Measurements from ENCODE around the gene PRICKLE1. TPM values are rescaled to one million over a fixed set of nuclear protein-coding genes. Genes with fewer than 3 reads are reported as not detected.
A peak's percentile ranks its signal among the peaks of the same experiment; 100 is the strongest.

PRICKLE1 gene
- total and polyA plus RNA-seq, 9 of the 15 experiments (the other 6 are each of a cell fraction or from before 2014, with no cell fraction given) = 0.22 to 0.85 (median 0.31) TPM

GRCh38 chr12:42590330-42590934 is 886 bp upstream of the PRICKLE1 start:
- H3K79me2 ChIP-seq (ENCODE audit: control insufficient read depth, insufficient read depth, low read length) = no peaks in the 10 kb centered on the region
- H3K9me1 ChIP-seq (ENCODE audit: control insufficient read depth, insufficient read depth, low read length) = no peaks in the 10 kb centered on the region
- CTCF ChIA-PET (ENCODE audit: low intra/inter-chr PET ratio) = no interaction called here
- FAIRE-seq (no peak), ATAC-seq (peak; percentile 12; the same call in 2 of the 3 replicates), DNase-seq (ENCODE audit: extremely low read depth in 1 of 4, low spot score in 3 of 4) (no peak)
- H3K4me2 ChIP-seq (ENCODE audit: insufficient read depth, low read length) = peak overlapping the region; percentile 44
- peak overlapping the region; percentile 52 for H2AFZ ChIP-seq (ENCODE audit: low read depth, low read length)
- intact Hi-C loops (cut with micrococcal nuclease) = no loop called here
- no peak overlapping the region for H3K27ac ChIP-seq (ENCODE audit: extremely low read depth, low read depth, low read length)
- H3K9ac ChIP-seq (ENCODE audit: insufficient read depth in 1 of 2, low read depth in 2 of 2, low read length in 2 of 2) = peak overlapping the region in 1 of 2 experiments; percentile 24; a peak in 1 of 4 replicates
- no peaks in the 10 kb centered on the region for H4K20me1 ChIP-seq (replicated peaks; ENCODE audit: control insufficient read depth, insufficient read depth, low read length)
- no peak overlapping the region for H3K4me3 ChIP-seq
- WGBS (ENCODE audit: insufficient coverage, low coverage, missing lambda C conversion rate) = 16% methylated on average over 22 of the region's 25 CpGs
- BruUV-seq (replicated peaks) = no TSS peak
- peaks cover 3 to 12% of the 10 kb centered on the region in 2 experiments; a peak in 2 of 5 replicates for H3K4me1 ChIP-seq (replicated peaks in 1 of 2; ENCODE audit: control insufficient read depth in 2 of 2, insufficient read depth in 2 of 2, low read length in 2 of 2)
- H3K36me3 ChIP-seq (ENCODE audit: control insufficient read depth, insufficient read depth, low read length) = no peaks in the 10 kb centered on the region
- no peaks in the 10 kb centered on the region for H3K9me3 ChIP-seq (replicated peaks; ENCODE audit: control insufficient read depth, insufficient read depth, low read depth, low read length)
- POLR2A ChIA-PET = interaction anchor here (0.9 kb wide), 1 partner anchor 12 kb away, joined by 3 read pairs; no protein-coding TSS in a partner anchor
- H3K27me3 ChIP-seq (ENCODE audit: control insufficient read depth in 2 of 2, insufficient read depth in 2 of 2, low read length in 2 of 2) = peaks cover 21 to 36% of the 10 kb centered on the region in 2 experiments; a peak in 4 of 5 replicates
- in situ Hi-C loops (cut with MboI) = no loop called here
- TF ChIP-seq ZNF444 (CRISPR knock-in tag; IDR thresholded peaks at IDR 0.05) = no peak
- TF ChIP-seq GATAD2B (IDR thresholded peaks at IDR 0.05; ENCODE audit: borderline replicate concordance) = no peak
- no peak for TF ChIP-seq ATF7 (IDR thresholded peaks at IDR 0.05)
- no peak for TF ChIP-seq BMI1 (IDR thresholded peaks at IDR 0.05; ENCODE audit: low read length)
- TF ChIP-seq BDP1 (IDR thresholded peaks at IDR 0.05; ENCODE audit: insufficient read depth, insufficient read length) = no peak
- no peak for TF ChIP-seq RHOXF2B (CRISPR knock-in tag; conservative IDR thresholded peaks at IDR 0.05)
- no peak for TF ChIP-seq FOSL1 (tag; conservative IDR thresholded peaks at IDR 0.05)
- no peak for TF ChIP-seq ZNF717 (CRISPR knock-in tag; IDR thresholded peaks at IDR 0.05)
- TF ChIP-seq ZBTB49 (CRISPR knock-in tag; IDR thresholded peaks at IDR 0.05; ENCODE audit: borderline replicate concordance) = no peak
- TF ChIP-seq ELK1 (CRISPR knock-in tag; IDR thresholded peaks at IDR 0.05) = no peak
- TF ChIP-seq ZNF347 (CRISPR knock-in tag; IDR thresholded peaks at IDR 0.05; ENCODE audit: low read depth) = no peak
- no peak for TF ChIP-seq DNMT1 (IDR thresholded peaks at IDR 0.05)
- no peak for TF ChIP-seq IFI16 (CRISPR knock-in tag; IDR thresholded peaks at IDR 0.05)
- TF ChIP-seq ARID3B (CRISPR knock-in tag; IDR thresholded peaks at IDR 0.05; ENCODE audit: borderline replicate concordance) = no peak
- TF ChIP-seq POLR2H (tag; IDR thresholded peaks at IDR 0.05; ENCODE audit: low read depth) = no peak
- TF ChIP-seq RNF219 (CRISPR knock-in tag; IDR thresholded peaks at IDR 0.05) = no peak
- no peak for TF ChIP-seq ZSCAN32 (CRISPR knock-in tag; IDR thresholded peaks at IDR 0.05)
